22Rv1 (cell line): Measurements from ENCODE around the gene CD44.

ENCODE experiments used
- H3K27ac ChIP-seq: fragments of 450-650 bp; 2 replicates; pipeline ENCODE4 v1.5.1; 2017
- CTCF ChIP-seq: fragments of 450-650 bp; IDR thresholded peaks from 2 replicates; pipeline ENCODE4 v1.5.1; 2017; ENCODE audit warnings: mild to moderate bottlenecking
- ZFX ChIP-seq: fragments of 450-650 bp; IDR thresholded peaks from 2 replicates; pipeline ENCODE4 v1.6.1; 2017; ENCODE audit warnings: antibody characterized with exemption, borderline replicate concordance

Gene CD44

DNA sequence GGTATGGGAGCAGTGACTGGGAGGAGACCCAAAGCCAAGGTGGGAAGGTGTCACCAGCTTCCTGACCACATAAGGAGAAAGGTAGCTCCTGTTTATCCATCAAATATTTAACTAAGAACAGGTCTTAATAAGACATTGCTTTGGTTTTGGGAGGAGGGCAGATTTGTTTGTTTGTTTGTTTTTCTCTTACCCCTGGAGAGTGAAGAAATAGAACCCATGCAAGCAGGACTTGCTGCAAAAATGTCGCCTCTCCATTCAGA lies 26.2 kb upstream of the CD44 start:
- TF ChIP-seq ZFX: no peak
- TF ChIP-seq CTCF: no peak
- no peak overlapping the region for H3K27ac ChIP-seq

DNA sequence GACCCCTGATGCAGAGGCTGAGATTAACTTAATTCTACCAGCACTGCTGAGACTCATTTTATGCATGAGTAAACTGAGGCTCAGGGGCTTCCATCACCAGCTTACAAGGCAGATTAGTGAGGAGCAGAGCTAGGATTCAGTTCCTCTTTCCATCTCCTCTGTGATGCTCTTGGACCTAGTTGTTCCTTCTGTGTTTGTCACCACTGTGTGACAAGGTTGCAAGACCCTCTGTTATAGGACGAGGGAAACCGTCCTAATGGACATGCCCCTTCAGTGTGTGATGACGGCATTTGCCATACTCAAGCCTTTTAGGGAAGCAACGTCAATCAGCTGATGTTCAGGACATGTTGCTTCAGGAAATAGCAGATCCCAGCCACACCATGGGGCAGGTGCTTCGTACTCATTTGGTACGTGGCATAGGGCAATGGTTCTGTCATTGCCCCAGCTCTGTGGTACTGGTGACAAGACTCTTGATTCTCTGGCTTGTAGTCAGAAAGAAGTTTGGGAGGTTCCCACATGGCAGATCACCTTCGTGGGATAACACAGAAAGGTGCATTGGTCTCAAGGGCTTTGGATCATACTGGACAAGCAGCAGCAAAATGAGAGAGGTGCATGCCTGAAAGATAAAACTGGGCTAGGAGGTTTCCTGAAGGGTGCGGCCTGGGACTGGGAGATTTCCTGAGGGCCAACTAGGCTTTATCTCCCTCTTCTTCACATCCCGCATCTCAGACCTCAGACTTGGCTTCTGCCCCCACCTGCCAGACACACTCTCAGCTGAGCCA lies 23.9 kb upstream of the CD44 start:
- TF ChIP-seq CTCF: no peak
- TF ChIP-seq ZFX: no peak
- no peak overlapping the region for H3K27ac ChIP-seq

DNA sequence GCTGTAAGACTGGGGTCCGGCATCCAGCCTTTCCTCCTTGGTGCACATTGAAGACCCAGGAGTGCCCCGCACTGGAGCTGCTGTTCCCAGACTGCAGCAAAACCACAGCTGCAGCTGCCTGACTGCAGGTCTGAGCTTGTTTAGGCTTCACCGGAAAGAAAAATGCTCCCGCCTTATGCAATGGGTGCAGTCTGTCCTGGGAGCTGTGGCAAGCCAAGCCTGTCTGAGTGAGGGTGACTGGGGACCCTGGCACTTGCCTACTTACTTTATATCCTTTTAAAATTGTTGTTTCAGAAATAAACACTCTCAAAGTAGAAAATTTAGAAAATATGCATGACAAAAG lies 23.3 kb upstream of the CD44 start:
- TF ChIP-seq ZFX (no peak), CTCF (no peak)
- H3K27ac ChIP-seq: no peak overlapping the region

DNA sequence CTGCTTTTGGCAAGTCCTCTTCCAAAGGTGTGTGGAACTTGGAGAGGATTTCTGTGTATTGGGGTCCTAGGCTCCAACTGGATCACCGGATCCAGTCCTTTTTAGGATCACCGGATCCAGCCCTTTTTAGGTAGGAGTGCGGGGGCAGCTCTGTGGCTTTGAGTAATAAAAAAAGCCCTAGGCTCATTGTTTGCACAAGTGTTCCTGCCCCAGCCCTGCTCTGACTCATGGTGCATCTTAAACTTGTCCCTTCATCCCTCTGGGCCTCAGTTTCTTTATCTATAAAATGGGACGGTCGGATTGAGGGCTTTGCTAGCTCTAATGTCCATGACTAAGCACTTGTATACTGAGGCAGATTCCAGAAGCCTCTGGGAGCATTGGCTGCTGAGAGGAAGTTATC lies 22.7 kb upstream of the CD44 start:
- TF ChIP-seq ZFX (no peak), CTCF (no peak)
- H3K27ac ChIP-seq: no peak overlapping the region

GRCh38 chr11:35116762-35117640 lies 22.0 kb upstream of the CD44 start:
- TF ChIP-seq CTCF (no peak), ZFX (no peak)
- no peak overlapping the region for H3K27ac ChIP-seq

DNA sequence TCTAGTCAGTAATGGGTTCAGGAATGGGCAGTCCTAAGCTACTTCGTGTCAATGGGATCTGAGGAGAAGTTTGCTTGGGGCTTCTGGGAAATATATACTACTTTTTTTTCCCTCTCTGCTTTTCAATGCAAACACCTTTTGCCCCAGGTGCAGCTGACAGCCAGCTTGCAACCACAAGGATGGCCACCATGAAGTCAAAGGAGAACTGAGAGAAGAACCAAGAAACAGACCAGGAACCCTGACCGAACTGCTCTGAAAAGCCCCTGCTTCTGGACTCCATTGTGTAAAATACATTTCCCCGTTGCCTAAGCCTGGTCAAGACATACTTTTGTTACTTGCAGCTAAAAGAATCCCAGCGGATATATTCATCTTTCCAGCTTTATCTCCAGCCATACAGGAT lies 20.1 kb upstream of the CD44 start:
- no peak for TF ChIP-seq ZFX
- no peak for TF ChIP-seq CTCF

DNA sequence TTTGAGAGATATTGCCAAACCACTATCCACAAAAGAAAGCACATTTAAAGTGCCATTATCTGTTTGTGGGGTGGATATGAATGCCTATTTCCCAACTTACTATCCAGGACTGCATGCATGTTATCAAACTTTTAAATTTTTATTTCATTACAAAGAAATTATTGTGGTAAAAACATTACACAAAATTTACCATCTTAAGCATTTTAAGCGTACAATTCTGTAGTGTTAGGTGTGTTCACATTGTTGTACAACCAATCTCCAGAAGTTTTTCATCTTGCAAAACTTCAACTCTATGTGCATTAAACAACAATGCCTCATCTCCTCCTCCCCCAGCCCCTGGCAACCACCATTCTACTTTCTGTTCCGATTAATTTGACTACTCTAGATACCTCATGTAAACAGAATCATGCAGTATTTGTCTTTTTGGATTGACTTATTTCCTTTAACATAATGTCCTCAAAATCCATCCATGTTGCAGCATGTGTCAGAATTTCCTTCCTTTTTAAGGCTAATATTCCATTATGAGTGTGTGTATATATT lies 17.6 kb upstream of the CD44 start:
- no peak overlapping the region for H3K27ac ChIP-seq
- no peak for TF ChIP-seq CTCF
- TF ChIP-seq ZFX: no peak

More for the DNA sequence above, 20.1 kb upstream of the CD44 start:
- H3K27ac ChIP-seq: no peak overlapping the region
